Endometrium (tissue), 2 donors: Measurements from ENCODE around the gene MSH2.
"Not testable (repeated sequence)": the region's sequence is repeated elsewhere in the genome, so short reads cannot be mapped to it uniquely, and the experiment has no call there.

Source experiments
- FAIRE-seq: peaks from 2 replicates; lab custom pipeline; 2012; peaks lifted over from hg19 to GRCh38; lab: Jason Lieb, UNC
- donor health status: control.
- donor health status: control.

The MSH2 gene

GRCh38 chr2:47484396-47484795 is 81.4 kb downstream of the MSH2 start:
- FAIRE-seq: no peak

GRCh38 chr2:47485177-47485576 is 82.2 kb downstream of the MSH2 start:
- FAIRE-seq: no peak

- no peak for FAIRE-seq
These were observed 82.9 kb downstream of the MSH2 start for GRCh38 chr2:47485751-47486300.

GRCh38 chr2:47486841-47487497 is 84.0 kb downstream of the MSH2 start:
- FAIRE-seq: no peak

GRCh38 chr2:47487498-47487875 is 84.5 kb downstream of the MSH2 start:
- FAIRE-seq: no peak

- FAIRE-seq: no peak
These were observed 86.1 kb downstream of the MSH2 start for GRCh38 chr2:47488870-47489584.

- no peak for FAIRE-seq
These were observed 87.5 kb downstream of the MSH2 start for GRCh38 chr2:47490406-47490805.

- no peak for FAIRE-seq
These were observed 90.5 kb downstream of the MSH2 start for GRCh38 chr2:47493317-47494035.

GRCh38 chr2:47494267-47495130 is 91.5 kb downstream of the MSH2 start:
- no peak for FAIRE-seq

GRCh38 chr2:47497843-47498460 is 95.0 kb downstream of the MSH2 start:
- FAIRE-seq: no peak

- FAIRE-seq: no peak
These were observed 96.1 kb downstream of the MSH2 start for GRCh38 chr2:47499093-47499492.

GRCh38 chr2:47499621-47500309 is 96.8 kb downstream of the MSH2 start:
- FAIRE-seq: no peak

- no peak for FAIRE-seq
These were observed 98.6 kb downstream of the MSH2 start for GRCh38 chr2:47501374-47502200.

- not testable (repeated sequence) for FAIRE-seq
These were observed 99.5 kb downstream of the MSH2 start for GRCh38 chr2:47502498-47502897.

- FAIRE-seq: no peak
These were observed 100.6 kb downstream of the MSH2 start for GRCh38 chr2:47503481-47504070.

- no peak for FAIRE-seq
These were observed 101.3 kb downstream of the MSH2 start for GRCh38 chr2:47504174-47504810.

GRCh38 chr2:47506024-47506423 is 103.1 kb downstream of the MSH2 start:
- no peak for FAIRE-seq

GRCh38 chr2:47506436-47506835 is 103.5 kb downstream of the MSH2 start:
- no peak for FAIRE-seq

GRCh38 chr2:47508080-47508479 is 105.1 kb downstream of the MSH2 start:
- FAIRE-seq: no peak
